ENCODE measurements around the gene GDPD5.

GDPD5 gene

GRCh38 chr11:75505916-75506692 is 19.6 kb downstream of the GDPD5 start:
- H4K20me1 ChIP-seq (ENCODE audit: insufficient read depth, low read length) = no peaks in the 10 kb centered on the region
- H2AFZ ChIP-seq (ENCODE audit: low read length) = no peak overlapping the region
- H3F3A ChIP-seq (ENCODE audit: insufficient read depth, low read length) = no peaks in the 10 kb centered on the region
- no peak overlapping the region for H3K9ac ChIP-seq (ENCODE audit: low read length)
- H3K4me1 ChIP-seq (ENCODE audit: insufficient read depth, low read length, severe bottlenecking) = peaks cover 13% of the 10 kb centered on the region
- no peak overlapping the region for H3K27ac ChIP-seq (ENCODE audit: low read depth, low read length, poor library complexity, severe bottlenecking)
- no peak for TF ChIP-seq EZH2 (IDR thresholded peaks at IDR 0.05; ENCODE audit: borderline replicate concordance, low read length)
- no peak overlapping the region for H3K4me3 ChIP-seq (ENCODE audit: low read depth, low read length, poor library complexity, severe bottlenecking)
- H3K79me2 ChIP-seq (ENCODE audit: insufficient read depth, low read length) = no peaks in the 10 kb centered on the region
- H3K27me3 ChIP-seq (ENCODE audit: insufficient read depth, low read length) = no peaks in the 10 kb centered on the region; the same call in 1 of the 2 replicates
- H3K9me3 ChIP-seq (ENCODE audit: low read length) = no peaks in the 10 kb centered on the region
- H3K36me3 ChIP-seq (ENCODE audit: insufficient read depth, low read length) = no peaks in the 10 kb centered on the region
- H3K9me2 ChIP-seq (ENCODE audit: low read depth, low read length) = no peaks in the 10 kb centered on the region
- H3K4me2 ChIP-seq (ENCODE audit: low read length) = no peak overlapping the region

- H4K20me1 ChIP-seq (ENCODE audit: insufficient read depth, low read length) = no peaks in the 10 kb centered on the region
- H3K36me3 ChIP-seq (ENCODE audit: insufficient read depth, low read length) = no peaks in the 10 kb centered on the region
- TF ChIP-seq EZH2 (IDR thresholded peaks at IDR 0.05; ENCODE audit: borderline replicate concordance, low read length) (no peak), CTCF (IDR thresholded peaks at IDR 0.05; ENCODE audit: low read length) (no peak)
- no peak overlapping the region for H3K4me3 ChIP-seq (ENCODE audit: low read depth, low read length, poor library complexity, severe bottlenecking)
- H2AFZ ChIP-seq (ENCODE audit: low read length) = no peak overlapping the region
- H3K27ac ChIP-seq (ENCODE audit: low read depth, low read length, poor library complexity, severe bottlenecking) = no peak overlapping the region
- no peak overlapping the region for H3K9ac ChIP-seq (ENCODE audit: low read length)
- no peaks in the 10 kb centered on the region for H3K9me2 ChIP-seq (ENCODE audit: low read depth, low read length)
- no peaks in the 10 kb centered on the region for H3K9me3 ChIP-seq (ENCODE audit: low read length)
- peaks cover 13% of the 10 kb centered on the region for H3K4me1 ChIP-seq (ENCODE audit: insufficient read depth, low read length, severe bottlenecking)
- no peaks in the 10 kb centered on the region for H3K79me2 ChIP-seq (ENCODE audit: insufficient read depth, low read length)
- H3K27me3 ChIP-seq (ENCODE audit: insufficient read depth, low read length) = no peaks in the 10 kb centered on the region; the same call in 1 of the 2 replicates
- no peak overlapping the region for H3K4me2 ChIP-seq (ENCODE audit: low read length)
- H3F3A ChIP-seq (ENCODE audit: insufficient read depth, low read length) = no peaks in the 10 kb centered on the region
Measured at GRCh38 chr11:75504501-75504900, 21.2 kb downstream of the GDPD5 start.

GRCh38 chr11:75503531-75504099 is 22.1 kb downstream of the GDPD5 start:
- no peaks in the 10 kb centered on the region; the same call in 1 of the 2 replicates for H3K27me3 ChIP-seq (ENCODE audit: insufficient read depth, low read length)
- TF ChIP-seq EZH2 (IDR thresholded peaks at IDR 0.05; ENCODE audit: borderline replicate concordance, low read length) (no peak), CTCF (IDR thresholded peaks at IDR 0.05; ENCODE audit: low read length) (no peak)
- no peak overlapping the region for H3K27ac ChIP-seq (ENCODE audit: low read depth, low read length, poor library complexity, severe bottlenecking)
- H3K4me3 ChIP-seq (ENCODE audit: low read depth, low read length, poor library complexity, severe bottlenecking) = no peak overlapping the region
- no peak overlapping the region for H3K9ac ChIP-seq (ENCODE audit: low read length)
- peaks cover 9% of the 10 kb centered on the region for H3K4me1 ChIP-seq (ENCODE audit: insufficient read depth, low read length, severe bottlenecking)
- H3K9me2 ChIP-seq (ENCODE audit: low read depth, low read length) = no peaks in the 10 kb centered on the region
- no peaks in the 10 kb centered on the region for H4K20me1 ChIP-seq (ENCODE audit: insufficient read depth, low read length)
- no peaks in the 10 kb centered on the region for H3F3A ChIP-seq (ENCODE audit: insufficient read depth, low read length)
- no peak overlapping the region for H2AFZ ChIP-seq (ENCODE audit: low read length)
- no peaks in the 10 kb centered on the region for H3K79me2 ChIP-seq (ENCODE audit: insufficient read depth, low read length)
- no peaks in the 10 kb centered on the region for H3K9me3 ChIP-seq (ENCODE audit: low read length)
- H3K36me3 ChIP-seq (ENCODE audit: insufficient read depth, low read length) = no peaks in the 10 kb centered on the region
- no peak overlapping the region for H3K4me2 ChIP-seq (ENCODE audit: low read length)
